Measurements from ENCODE around the gene FYCO1.

Gene FYCO1

GRCh38 chr3:45887759-45888511 is 107.7 kb downstream of the FYCO1 start:
- TF ChIP-seq, protein P1, sequence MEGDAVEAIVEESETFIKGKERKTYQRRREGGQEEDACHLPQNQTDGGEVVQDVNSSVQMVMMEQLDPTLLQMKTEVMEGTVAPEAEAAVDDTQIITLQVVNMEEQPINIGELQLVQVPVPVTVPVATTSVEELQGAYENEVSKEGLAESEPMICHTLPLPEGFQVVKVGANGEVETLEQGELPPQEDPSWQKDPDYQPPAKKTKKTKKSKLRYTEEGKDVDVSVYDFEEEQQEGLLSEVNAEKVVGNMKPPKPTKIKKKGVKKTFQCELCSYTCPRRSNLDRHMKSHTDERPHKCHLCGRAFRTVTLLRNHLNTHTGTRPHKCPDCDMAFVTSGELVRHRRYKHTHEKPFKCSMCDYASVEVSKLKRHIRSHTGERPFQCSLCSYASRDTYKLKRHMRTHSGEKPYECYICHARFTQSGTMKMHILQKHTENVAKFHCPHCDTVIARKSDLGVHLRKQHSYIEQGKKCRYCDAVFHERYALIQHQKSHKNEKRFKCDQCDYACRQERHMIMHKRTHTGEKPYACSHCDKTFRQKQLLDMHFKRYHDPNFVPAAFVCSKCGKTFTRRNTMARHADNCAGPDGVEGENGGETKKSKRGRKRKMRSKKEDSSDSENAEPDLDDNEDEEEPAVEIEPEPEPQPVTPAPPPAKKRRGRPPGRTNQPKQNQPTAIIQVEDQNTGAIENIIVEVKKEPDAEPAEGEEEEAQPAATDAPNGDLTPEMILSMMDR (IDR thresholded peaks at IDR 0.05; ENCODE audit: extremely low read depth, insufficient read depth, missing control alignments): no peak
- no peak for DNase-seq (ENCODE audit: low spot score)
- in situ Hi-C loops (cut with MboI; ENCODE audit: low pct_unique_long_range_greater_than_20kb, low sequenced_read_pairs, unreplicated experiment): no loop called here

GRCh38 chr3:45887285-45887684 is 108.3 kb downstream of the FYCO1 start:
- TF ChIP-seq, protein P1 (IDR thresholded peaks at IDR 0.05; ENCODE audit: extremely low read depth, insufficient read depth, missing control alignments): no peak
- DNase-seq (ENCODE audit: low spot score): no peak
- in situ Hi-C loops (cut with MboI; ENCODE audit: low pct_unique_long_range_greater_than_20kb, low sequenced_read_pairs, unreplicated experiment): no loop called here

GRCh38 chr3:45885979-45886705 is 109.5 kb downstream of the FYCO1 start, which contains the start of gene CCR9:
TSS of gene CCR9 (plus strand) at chr3:45886543. CDS start at chr3:45894934, 8,391 bp downstream.
- TF ChIP-seq, protein P1 (IDR thresholded peaks at IDR 0.05; ENCODE audit: extremely low read depth, insufficient read depth, missing control alignments): no peak
- DNase-seq (ENCODE audit: low spot score): no peak
- in situ Hi-C loops (cut with MboI; ENCODE audit: low pct_unique_long_range_greater_than_20kb, low sequenced_read_pairs, unreplicated experiment): no loop called here

DNA sequence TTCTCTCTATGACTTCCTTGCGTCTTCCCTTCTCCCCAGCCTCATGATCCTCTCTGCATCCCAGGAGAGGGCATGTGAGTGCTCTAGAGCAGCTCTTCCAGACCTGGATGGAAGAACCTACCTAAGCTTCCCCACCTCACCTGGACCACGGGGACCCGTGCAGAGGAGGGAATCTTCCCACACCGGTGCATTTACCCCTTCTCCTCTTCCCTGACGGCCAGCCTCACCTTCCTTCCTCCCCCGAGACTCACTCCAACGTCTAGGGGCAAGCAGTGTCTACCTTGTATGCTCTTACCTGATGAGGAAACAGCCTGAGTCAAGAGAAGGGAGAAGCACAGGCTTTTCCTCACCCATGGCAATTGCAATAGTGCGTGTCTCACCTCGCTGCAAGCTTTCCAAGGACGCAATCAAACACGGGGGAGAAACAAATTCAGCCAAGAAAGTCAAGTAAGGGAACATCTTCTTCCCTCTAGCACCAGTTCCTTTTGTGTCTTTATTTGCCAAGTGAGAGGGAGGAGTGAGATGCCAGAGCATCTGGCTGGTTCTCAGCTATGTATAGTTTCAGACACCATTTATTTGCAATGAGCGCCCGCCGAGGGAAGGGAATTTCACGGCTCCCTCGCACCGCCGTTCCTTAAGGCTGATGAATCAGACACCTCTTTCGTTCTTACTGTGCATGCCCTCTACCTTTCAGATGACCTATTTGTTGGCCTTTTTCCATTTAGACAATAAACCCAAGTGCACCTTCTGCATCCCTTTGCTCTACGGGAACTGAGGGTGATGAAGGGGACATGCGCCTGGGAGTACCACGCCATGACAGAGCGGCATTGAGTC is 111.0 kb downstream of the FYCO1 start:
- no peak for DNase-seq (ENCODE audit: low spot score)
- TF ChIP-seq, protein P1 (IDR thresholded peaks at IDR 0.05; ENCODE audit: extremely low read depth, insufficient read depth, missing control alignments): no peak
- in situ Hi-C loops (cut with MboI; ENCODE audit: low pct_unique_long_range_greater_than_20kb, low sequenced_read_pairs, unreplicated experiment): no loop called here

DNA sequence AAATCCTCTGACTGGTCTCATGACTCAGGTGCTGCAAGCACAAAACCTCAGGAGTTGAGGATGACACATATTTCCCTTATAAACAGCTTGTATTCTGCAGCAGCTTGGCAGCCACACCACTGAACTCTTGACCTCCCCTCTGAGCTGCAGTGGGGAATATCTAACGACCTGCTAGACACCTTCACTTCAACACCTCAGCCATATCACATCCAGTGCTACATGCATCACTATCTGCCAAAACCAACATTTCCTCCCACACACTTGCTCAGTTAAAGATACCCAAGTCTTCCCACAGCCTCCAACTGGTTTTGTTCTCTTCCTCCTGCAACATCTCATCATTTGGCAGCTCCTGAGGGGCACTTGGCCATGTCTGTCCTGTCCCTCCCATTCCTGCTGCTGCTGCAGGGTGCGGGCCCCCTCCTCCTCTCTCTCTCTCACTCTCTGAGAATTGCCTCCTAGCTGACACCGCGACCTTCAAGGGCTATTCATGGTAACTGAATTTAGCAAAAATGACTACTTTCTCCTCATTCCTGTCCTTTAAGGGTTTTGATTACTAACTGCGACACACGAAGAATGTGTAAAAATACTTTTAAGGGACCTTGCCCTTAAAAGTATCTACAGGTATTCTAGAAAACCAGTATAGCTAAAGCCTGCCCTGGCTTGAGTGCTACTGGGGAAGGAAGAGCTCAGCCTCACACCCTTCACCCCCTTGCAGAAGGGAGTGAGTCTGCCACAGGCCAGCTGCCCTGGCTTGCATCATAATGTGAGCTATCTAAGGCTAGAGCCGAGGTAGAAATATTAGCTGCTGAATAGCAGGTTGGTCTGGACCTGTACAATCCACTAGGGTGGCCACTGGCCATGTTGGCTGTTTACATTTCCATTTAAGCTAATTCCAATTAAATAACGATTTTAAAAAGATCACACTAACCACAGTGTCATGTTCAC is 114.3 kb downstream of the FYCO1 start:
- TF ChIP-seq, protein P1 (IDR thresholded peaks at IDR 0.05; ENCODE audit: extremely low read depth, insufficient read depth, missing control alignments): no peak
- in situ Hi-C loops (cut with MboI; ENCODE audit: low pct_unique_long_range_greater_than_20kb, low sequenced_read_pairs, unreplicated experiment): no loop called here
- DNase-seq (ENCODE audit: low spot score): no peak

All from GM13977 (cell line).